Measurements from ENCODE around the gene HIVEP2. TPM values are rescaled to one million over a fixed set of nuclear protein-coding genes. Genes with fewer than 3 reads are reported as not detected.

The HIVEP2 gene
- total RNA-seq, 2 donors from 2014 or later = 1.7 to 2.4 TPM

- Mint-ChIP-seq H3K4me3 (no peak overlapping the region), H3K4me1 (peaks cover 15% of the 10 kb centered on the region)
- DNase-seq = no peak
Measured at GRCh38 chr6:142740449-142740848, 204.5 kb downstream of the HIVEP2 start.

GRCh38 chr6:142738731-142739130 is 206.2 kb downstream of the HIVEP2 start:
- Histone ChIP-seq H3K9ac (ENCODE audit: extremely low read depth, low read length, poor library complexity, severe bottlenecking) (no peak overlapping the region), H3K27ac (ENCODE audit: low read depth, low read length) (no peak overlapping the region), H3K36me3 (ENCODE audit: control insufficient read depth, insufficient read depth, low read length) (no peaks in the 10 kb centered on the region), H3K27me3 (ENCODE audit: control insufficient read depth, insufficient read depth, low read length, poor library complexity, severe bottlenecking) (no peaks in the 10 kb centered on the region), H3K9me3 (ENCODE audit: control insufficient read depth, low read length) (no peaks in the 10 kb centered on the region), H3K4me3 (ENCODE audit: low read length) (no peak overlapping the region), H3K4me1 (ENCODE audit: control insufficient read depth, insufficient read depth, low read length) (no peaks in the 10 kb centered on the region)
- Mint-ChIP-seq H3K4me3 (no peak overlapping the region), H3K27ac (no peak overlapping the region), H3K27me3 (ENCODE audit: insufficient read depth) (no peaks in the 10 kb centered on the region), H3K4me1 (peaks cover 22% of the 10 kb centered on the region), H3K9me3 (no peaks in the 10 kb centered on the region), H3K36me3 (ENCODE audit: low read depth) (no peaks in the 10 kb centered on the region)
- DNase-seq = no peak
- TF ChIP-seq, protein P1, sequence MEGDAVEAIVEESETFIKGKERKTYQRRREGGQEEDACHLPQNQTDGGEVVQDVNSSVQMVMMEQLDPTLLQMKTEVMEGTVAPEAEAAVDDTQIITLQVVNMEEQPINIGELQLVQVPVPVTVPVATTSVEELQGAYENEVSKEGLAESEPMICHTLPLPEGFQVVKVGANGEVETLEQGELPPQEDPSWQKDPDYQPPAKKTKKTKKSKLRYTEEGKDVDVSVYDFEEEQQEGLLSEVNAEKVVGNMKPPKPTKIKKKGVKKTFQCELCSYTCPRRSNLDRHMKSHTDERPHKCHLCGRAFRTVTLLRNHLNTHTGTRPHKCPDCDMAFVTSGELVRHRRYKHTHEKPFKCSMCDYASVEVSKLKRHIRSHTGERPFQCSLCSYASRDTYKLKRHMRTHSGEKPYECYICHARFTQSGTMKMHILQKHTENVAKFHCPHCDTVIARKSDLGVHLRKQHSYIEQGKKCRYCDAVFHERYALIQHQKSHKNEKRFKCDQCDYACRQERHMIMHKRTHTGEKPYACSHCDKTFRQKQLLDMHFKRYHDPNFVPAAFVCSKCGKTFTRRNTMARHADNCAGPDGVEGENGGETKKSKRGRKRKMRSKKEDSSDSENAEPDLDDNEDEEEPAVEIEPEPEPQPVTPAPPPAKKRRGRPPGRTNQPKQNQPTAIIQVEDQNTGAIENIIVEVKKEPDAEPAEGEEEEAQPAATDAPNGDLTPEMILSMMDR (conservative IDR thresholded peaks at IDR 0.05) = no peak
- 33 to 44% methylated on average over 2 of the region's 2 CpGs for WGBS, 2 experiments (ENCODE audit: insufficient coverage in 1 of 2, insufficient read length in 1 of 2)

More at GRCh38 chr6:142740449-142740848, 204.5 kb downstream of the HIVEP2 start:
- Histone ChIP-seq H3K9me3 (ENCODE audit: control insufficient read depth, low read length) (no peaks in the 10 kb centered on the region), H3K36me3 (ENCODE audit: control insufficient read depth, insufficient read depth, low read length) (no peaks in the 10 kb centered on the region), H3K27ac (ENCODE audit: low read depth, low read length) (no peak overlapping the region), H3K27me3 (ENCODE audit: control insufficient read depth, insufficient read depth, low read length, poor library complexity, severe bottlenecking) (no peaks in the 10 kb centered on the region), H3K4me1 (ENCODE audit: control insufficient read depth, insufficient read depth, low read length) (no peaks in the 10 kb centered on the region), H3K4me3 (ENCODE audit: low read length) (no peak overlapping the region), H3K9ac (ENCODE audit: extremely low read depth, low read length, poor library complexity, severe bottlenecking) (no peak overlapping the region)
- Mint-ChIP-seq H3K27ac (no peak overlapping the region), H3K36me3 (ENCODE audit: low read depth) (no peaks in the 10 kb centered on the region), H3K9me3 (no peaks in the 10 kb centered on the region), H3K27me3 (ENCODE audit: insufficient read depth) (no peaks in the 10 kb centered on the region)
- 92 to 94% methylated on average over 2 to 4 of the region's 4 CpGs for WGBS, 2 experiments (ENCODE audit: insufficient coverage in 1 of 2, insufficient read length in 1 of 2)
- TF ChIP-seq, protein P1 (conservative IDR thresholded peaks at IDR 0.05) = no peak

- H3K36me3 Mint-ChIP-seq (ENCODE audit: low read depth) = no peaks in the 10 kb centered on the region
- no peaks in the 10 kb centered on the region for H3K27me3 Mint-ChIP-seq (ENCODE audit: insufficient read depth)
- no peaks in the 10 kb centered on the region for H3K9me3 ChIP-seq (ENCODE audit: control insufficient read depth, low read length)
- H3K4me1 ChIP-seq (ENCODE audit: control insufficient read depth, insufficient read depth, low read length) = no peaks in the 10 kb centered on the region
- no peaks in the 10 kb centered on the region for H3K9me3 Mint-ChIP-seq
- no peak overlapping the region for H3K4me3 Mint-ChIP-seq
- no peaks in the 10 kb centered on the region for H3K36me3 ChIP-seq (ENCODE audit: control insufficient read depth, insufficient read depth, low read length)
- no peaks in the 10 kb centered on the region for H3K27me3 ChIP-seq (ENCODE audit: control insufficient read depth, insufficient read depth, low read length, poor library complexity, severe bottlenecking)
- no peak for DNase-seq
- 87 to 92% methylated on average over 3 to 4 of the region's 4 CpGs for WGBS, 2 experiments (ENCODE audit: insufficient coverage in 1 of 2, insufficient read length in 1 of 2)
- TF ChIP-seq, protein P1 (conservative IDR thresholded peaks at IDR 0.05) = no peak
- H3K27ac Mint-ChIP-seq = no peak overlapping the region
- H3K27ac ChIP-seq (ENCODE audit: low read depth, low read length) = no peak overlapping the region
- H3K4me1 Mint-ChIP-seq = peaks cover 22% of the 10 kb centered on the region
- H3K4me3 ChIP-seq (ENCODE audit: low read length) = no peak overlapping the region
- no peak overlapping the region for H3K9ac ChIP-seq (ENCODE audit: extremely low read depth, low read length, poor library complexity, severe bottlenecking)
Measured at GRCh38 chr6:142738035-142738396, 207.0 kb downstream of the HIVEP2 start.

All from endodermal cell (in vitro differentiated cells).